Measurements from ENCODE around the gene TEX261.
A peak's percentile ranks its signal among the peaks of the same experiment; 100 is the strongest.

Gene TEX261

DNA sequence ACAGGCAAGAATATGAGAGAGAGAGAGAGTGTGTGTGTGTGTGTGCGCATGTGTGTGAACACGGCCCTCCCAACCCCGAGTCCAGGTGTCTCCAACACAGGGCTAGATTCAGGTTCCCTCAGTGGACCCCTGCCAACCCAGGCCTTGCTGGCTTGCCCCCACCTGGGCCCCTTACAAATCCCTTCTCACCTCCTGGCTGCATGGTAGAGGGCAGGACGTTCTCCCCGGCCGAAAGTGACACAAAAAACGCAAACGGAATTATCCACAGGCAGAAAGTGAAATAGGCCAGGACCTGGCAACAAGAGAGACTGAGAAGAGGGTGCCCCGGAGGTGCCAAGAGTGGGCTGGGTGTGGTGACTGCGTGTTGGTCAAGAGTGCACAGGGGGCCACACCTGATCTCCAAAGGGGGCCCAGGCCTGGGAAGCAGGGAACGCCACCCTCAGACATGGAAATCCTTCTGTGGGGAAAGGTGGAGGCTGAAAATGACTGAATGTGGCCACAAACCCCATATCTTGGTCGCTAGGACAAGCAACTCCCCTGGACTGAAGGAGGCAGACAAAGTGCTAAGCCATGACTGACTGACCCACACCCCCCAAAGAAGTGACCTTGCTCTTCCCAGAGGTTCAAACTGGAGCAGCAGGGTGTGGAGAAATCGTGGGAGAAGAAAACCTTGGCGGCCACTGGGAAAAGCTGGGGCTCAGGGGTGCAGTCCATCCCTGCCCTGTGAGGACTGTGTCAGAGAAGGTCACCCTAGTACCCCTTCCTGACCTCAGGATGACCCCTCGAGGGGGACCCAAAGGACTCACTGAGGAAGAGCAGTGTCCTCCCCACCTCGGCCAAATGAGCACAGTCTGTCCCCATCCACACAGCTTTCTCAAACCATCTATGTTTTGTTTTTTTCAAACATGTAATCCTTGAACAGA lies 5.7 kb downstream of the TEX261 start:
- no peak for FAIRE-seq
- TF ChIP-seq POLR2AphosphoS5 (IDR thresholded peaks at IDR 0.05; ENCODE audit: low read depth, low read length), result no peak
- no peak for TF ChIP-seq TAF1 (IDR thresholded peaks at IDR 0.05; ENCODE audit: low read depth, low read length)
- no peak for TF ChIP-seq POU2F2 (IDR thresholded peaks at IDR 0.05; ENCODE audit: low read depth, low read length)
- TF ChIP-seq SPI1 (IDR thresholded peaks at IDR 0.05; ENCODE audit: low read depth, low read length), result no peak
- no peak for TF ChIP-seq POLR2A (IDR thresholded peaks at IDR 0.05; ENCODE audit: low read depth, low read length)
- no peak for TF ChIP-seq PAX5 (IDR thresholded peaks at IDR 0.05; ENCODE audit: insufficient read depth, low read length, severe bottlenecking)

DNA sequence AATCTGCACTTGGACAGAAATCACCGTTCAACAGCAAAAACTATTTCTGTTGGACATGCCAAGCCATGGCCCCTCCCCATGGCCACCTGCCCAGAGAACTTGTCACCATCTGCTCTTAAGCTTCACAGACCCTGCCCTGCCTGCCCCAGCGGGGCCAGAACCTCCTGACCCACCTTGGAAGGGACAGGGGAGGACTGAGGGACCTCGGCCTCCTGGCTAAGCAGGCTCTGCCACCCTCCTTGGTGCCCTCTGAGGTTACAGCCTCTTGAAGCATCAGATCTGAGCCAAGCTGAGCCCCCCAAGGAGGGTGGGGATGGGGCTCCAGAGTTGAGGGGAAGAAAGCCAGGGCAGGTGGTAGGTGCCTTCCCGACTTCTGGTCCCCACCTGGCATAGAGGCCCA lies 6.5 kb downstream of the TEX261 start:
- TF ChIP-seq PAX5 (IDR thresholded peaks at IDR 0.05; ENCODE audit: insufficient read depth, low read length, severe bottlenecking) (no peak), SPI1 (IDR thresholded peaks at IDR 0.05; ENCODE audit: low read depth, low read length) (no peak), POLR2A (IDR thresholded peaks at IDR 0.05; ENCODE audit: low read depth, low read length) (no peak), POU2F2 (IDR thresholded peaks at IDR 0.05; ENCODE audit: low read depth, low read length) (no peak), POLR2AphosphoS5 (IDR thresholded peaks at IDR 0.05; ENCODE audit: low read depth, low read length) (no peak), TAF1 (IDR thresholded peaks at IDR 0.05; ENCODE audit: low read depth, low read length) (no peak)
- DNase-seq (ENCODE audit: insufficient read length, low spot score) (no peak), FAIRE-seq (no peak)

More for the DNA sequence above, 5.7 kb downstream of the TEX261 start:
- no peak for DNase-seq (ENCODE audit: insufficient read length, low spot score)

DNA sequence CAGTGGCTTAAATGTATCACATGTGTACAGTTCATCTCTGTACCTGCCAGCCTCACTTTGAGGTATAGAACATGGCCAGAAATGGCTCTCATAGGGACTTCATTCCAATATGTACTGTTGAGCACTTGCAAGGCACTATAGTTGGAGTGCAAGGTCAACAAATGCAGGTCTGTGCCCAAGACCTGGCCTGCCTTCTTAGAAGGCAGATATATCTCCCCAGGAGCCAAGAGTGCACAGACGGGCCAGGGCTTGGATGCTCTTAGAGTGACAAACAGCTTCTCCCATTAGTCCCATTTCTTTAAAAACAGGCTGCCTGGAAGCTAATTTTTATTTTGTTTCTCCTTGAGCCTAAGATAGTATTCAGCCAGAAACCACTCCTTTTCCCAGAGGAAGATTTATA lies 7.3 kb downstream of the TEX261 start:
- no peak for FAIRE-seq
- no peak for DNase-seq (ENCODE audit: insufficient read length, low spot score)
- TF ChIP-seq POLR2AphosphoS5 (IDR thresholded peaks at IDR 0.05; ENCODE audit: low read depth, low read length) (no peak), SPI1 (IDR thresholded peaks at IDR 0.05; ENCODE audit: low read depth, low read length) (no peak), POU2F2 (IDR thresholded peaks at IDR 0.05; ENCODE audit: low read depth, low read length) (no peak), PAX5 (IDR thresholded peaks at IDR 0.05; ENCODE audit: insufficient read depth, low read length, severe bottlenecking) (no peak), POLR2A (IDR thresholded peaks at IDR 0.05; ENCODE audit: low read depth, low read length) (no peak), TAF1 (IDR thresholded peaks at IDR 0.05; ENCODE audit: low read depth, low read length) (no peak)

DNA sequence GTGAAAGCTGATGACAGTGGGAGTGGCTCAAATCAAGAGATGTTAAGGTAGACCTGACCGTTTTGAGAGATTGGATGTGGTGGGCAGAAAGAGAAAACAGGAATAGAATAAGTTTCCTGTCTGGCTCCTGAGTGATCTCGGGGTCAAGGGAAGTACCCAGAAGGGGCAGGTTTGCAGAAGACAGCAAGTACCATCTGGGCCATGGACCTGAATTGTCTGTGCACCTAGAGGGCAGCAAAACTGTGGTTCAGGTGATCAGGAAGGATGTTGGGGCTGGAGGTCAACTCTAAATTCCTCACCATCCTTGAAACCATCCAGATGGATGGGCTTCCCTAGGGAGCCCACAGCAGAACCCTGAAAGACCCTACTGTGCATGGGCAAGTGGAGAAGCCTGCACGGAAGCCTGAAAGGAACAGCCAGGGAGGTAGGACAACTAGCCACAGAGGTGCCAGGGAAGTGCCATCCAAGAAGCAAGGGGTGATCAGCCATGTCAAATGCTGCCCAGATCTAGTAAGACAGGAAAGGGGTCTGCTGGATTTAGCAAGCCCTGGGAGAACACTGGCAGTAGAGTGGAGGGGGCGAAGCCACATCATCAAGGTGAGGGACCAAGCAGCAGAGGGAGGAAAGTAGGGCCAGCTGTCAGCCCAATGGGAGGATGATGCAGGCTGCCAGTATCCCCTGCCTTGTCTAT lies 8.0 kb downstream of the TEX261 start:
- FAIRE-seq (no peak), DNase-seq (ENCODE audit: insufficient read length, low spot score) (no peak)
- TF ChIP-seq POU2F2 (IDR thresholded peaks at IDR 0.05; ENCODE audit: low read depth, low read length) (no peak), PAX5 (IDR thresholded peaks at IDR 0.05; ENCODE audit: insufficient read depth, low read length, severe bottlenecking) (no peak), TAF1 (IDR thresholded peaks at IDR 0.05; ENCODE audit: low read depth, low read length) (no peak), POLR2AphosphoS5 (IDR thresholded peaks at IDR 0.05; ENCODE audit: low read depth, low read length) (no peak), POLR2A (IDR thresholded peaks at IDR 0.05; ENCODE audit: low read depth, low read length) (no peak), SPI1 (IDR thresholded peaks at IDR 0.05; ENCODE audit: low read depth, low read length) (no peak)

DNA sequence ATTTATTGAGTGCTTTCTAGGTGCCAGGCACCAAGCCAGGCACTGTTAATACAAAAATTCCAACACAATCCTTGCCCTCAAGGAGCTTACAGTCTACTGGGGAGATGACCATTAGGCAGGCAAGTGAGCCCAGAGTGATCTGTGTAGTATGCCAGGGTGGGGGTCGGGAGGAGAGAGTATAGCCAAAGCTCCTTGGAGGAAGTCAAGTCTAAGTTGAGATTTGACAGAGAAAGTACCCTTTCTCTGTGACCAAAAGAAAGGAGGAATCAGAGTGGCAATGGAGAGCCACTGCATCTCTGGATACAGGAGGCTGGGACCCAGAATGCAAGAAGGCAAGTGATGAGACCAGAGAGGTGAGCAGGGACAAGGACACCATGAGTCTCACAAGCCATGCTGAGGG lies 8.7 kb downstream of the TEX261 start:
- TF ChIP-seq SPI1 (IDR thresholded peaks at IDR 0.05; ENCODE audit: low read depth, low read length) (no peak), PAX5 (IDR thresholded peaks at IDR 0.05; ENCODE audit: insufficient read depth, low read length, severe bottlenecking) (no peak), POLR2AphosphoS5 (IDR thresholded peaks at IDR 0.05; ENCODE audit: low read depth, low read length) (no peak), POLR2A (IDR thresholded peaks at IDR 0.05; ENCODE audit: low read depth, low read length) (no peak), POU2F2 (IDR thresholded peaks at IDR 0.05; ENCODE audit: low read depth, low read length) (no peak), TAF1 (IDR thresholded peaks at IDR 0.05; ENCODE audit: low read depth, low read length) (no peak)
- FAIRE-seq, result no peak
- no peak for DNase-seq (ENCODE audit: insufficient read length, low spot score)

DNA sequence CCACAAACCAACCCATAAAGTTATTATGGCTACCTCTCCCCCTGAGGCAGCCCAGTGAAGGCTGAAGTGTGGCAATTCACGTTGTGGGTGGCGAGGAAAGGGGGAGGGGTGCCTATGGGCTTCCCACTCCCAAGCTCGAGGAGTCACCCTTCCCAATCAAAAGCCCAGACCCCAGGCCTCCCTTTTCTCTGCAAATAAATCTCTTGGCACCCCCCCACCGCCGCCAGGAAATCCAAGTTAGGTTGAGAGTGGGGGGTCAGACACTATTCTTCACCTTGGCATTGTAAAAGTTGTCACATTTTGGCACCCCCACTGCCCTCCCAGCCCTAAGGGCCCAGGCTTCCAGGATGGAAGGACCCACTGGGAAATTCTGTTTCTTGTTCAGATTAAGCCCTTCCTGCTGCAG lies 9.4 kb downstream of the TEX261 start:
- no peak for TF ChIP-seq TAF1 (IDR thresholded peaks at IDR 0.05; ENCODE audit: low read depth, low read length)
- no peak for DNase-seq (ENCODE audit: insufficient read length, low spot score)
- no peak for FAIRE-seq

DNA sequence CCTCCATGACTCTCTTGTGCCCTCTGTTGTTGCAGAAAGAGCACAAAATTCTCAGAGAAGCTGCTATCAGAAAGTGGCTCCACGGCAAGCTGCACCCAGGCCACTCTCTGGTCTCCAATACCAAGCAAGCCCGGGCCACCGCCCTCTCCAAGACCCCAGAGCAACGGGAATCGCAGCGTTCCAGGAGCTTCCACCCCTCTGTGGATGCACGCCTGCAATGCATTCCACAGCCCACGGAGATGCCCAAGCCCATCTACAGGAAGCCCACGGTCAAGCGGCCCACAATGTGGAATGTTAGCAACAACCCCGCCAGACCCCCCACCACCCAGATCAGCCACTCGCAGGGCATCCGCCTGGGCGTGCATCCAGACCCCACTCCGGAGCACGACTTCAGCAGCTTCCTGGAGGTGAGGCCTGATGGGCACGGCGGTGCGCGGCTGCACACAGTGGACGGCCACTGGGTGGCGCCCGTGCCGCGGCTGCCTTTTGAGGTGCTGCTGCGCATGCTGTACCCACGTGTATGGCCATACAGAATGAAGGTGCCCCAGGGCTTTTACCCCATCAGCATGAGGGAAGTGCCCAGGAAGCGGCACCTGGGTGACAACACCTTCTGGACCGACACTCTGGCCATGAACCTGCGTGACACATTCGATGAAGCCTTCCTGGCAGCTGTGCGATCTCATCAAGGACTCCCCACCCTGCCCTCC lies 9.9 kb downstream of the TEX261 start:
- peak; percentile 90 for DNase-seq (ENCODE audit: insufficient read length, low spot score)
- no peak for TF ChIP-seq SPI1 (IDR thresholded peaks at IDR 0.05; ENCODE audit: low read depth, low read length)
- peak; percentile 69 for TF ChIP-seq PAX5 (IDR thresholded peaks at IDR 0.05; ENCODE audit: insufficient read depth, low read length, severe bottlenecking)
- no peak for TF ChIP-seq POLR2AphosphoS5 (IDR thresholded peaks at IDR 0.05; ENCODE audit: low read depth, low read length)
- TF ChIP-seq POU2F2 (IDR thresholded peaks at IDR 0.05; ENCODE audit: low read depth, low read length), result no peak
- FAIRE-seq, result peak; percentile 98

- no peak for DNase-seq (ENCODE audit: insufficient read length, low spot score)
- FAIRE-seq, result no peak
- no peak for TF ChIP-seq SPI1 (IDR thresholded peaks at IDR 0.05; ENCODE audit: low read depth, low read length)
- TF ChIP-seq POLR2AphosphoS5 (IDR thresholded peaks at IDR 0.05; ENCODE audit: low read depth, low read length), result no peak
- no peak for TF ChIP-seq PAX5 (IDR thresholded peaks at IDR 0.05; ENCODE audit: insufficient read depth, low read length, severe bottlenecking)
- no peak for TF ChIP-seq POLR2A (IDR thresholded peaks at IDR 0.05; ENCODE audit: low read depth, low read length)
- TF ChIP-seq POU2F2 (IDR thresholded peaks at IDR 0.05; ENCODE audit: low read depth, low read length), result no peak
Measured at GRCh38 chr2:70984228-70984575, 10.5 kb downstream of the TEX261 start.

DNA sequence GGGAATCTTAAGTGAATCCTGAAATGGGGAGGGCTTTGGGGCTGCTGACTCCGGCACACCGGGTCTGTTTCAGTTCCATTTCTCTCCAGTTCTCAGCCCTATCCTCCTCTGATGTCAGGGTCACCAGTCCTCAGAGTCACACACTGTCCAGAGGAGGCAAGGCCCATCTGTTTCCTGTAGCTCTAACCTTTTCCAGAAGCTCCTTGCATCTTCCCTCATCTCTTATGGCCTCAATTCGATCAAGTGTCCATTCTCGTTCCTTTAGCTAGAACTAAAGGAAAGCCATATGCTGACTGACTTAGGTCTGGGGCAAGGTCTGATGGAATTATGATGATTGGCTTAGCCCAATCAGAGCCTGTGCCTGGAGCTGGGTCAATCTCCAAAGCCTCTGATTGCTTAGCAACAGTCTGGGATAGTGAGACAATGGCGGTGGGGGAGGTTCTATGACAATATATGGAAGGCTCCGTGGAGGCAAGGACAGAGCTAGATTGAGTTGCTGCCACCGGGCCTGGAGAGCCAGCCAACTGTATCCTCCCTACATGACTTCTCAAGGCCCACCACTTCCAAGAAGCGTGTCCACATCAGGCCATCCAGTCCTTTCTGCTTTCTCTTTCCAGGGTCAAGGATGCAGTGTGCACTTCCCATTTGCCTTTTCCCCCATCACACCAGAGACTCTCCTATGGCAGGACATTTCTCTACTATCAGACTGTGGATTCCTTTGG lies 11.0 kb downstream of the TEX261 start:
- TF ChIP-seq TAF1 (IDR thresholded peaks at IDR 0.05; ENCODE audit: low read depth, low read length) (no peak), PAX5 (IDR thresholded peaks at IDR 0.05; ENCODE audit: insufficient read depth, low read length, severe bottlenecking) (no peak), POU2F2 (IDR thresholded peaks at IDR 0.05; ENCODE audit: low read depth, low read length) (no peak), POLR2A (IDR thresholded peaks at IDR 0.05; ENCODE audit: low read depth, low read length) (no peak), POLR2AphosphoS5 (IDR thresholded peaks at IDR 0.05; ENCODE audit: low read depth, low read length) (no peak), SPI1 (IDR thresholded peaks at IDR 0.05; ENCODE audit: low read depth, low read length) (no peak)
- no peak for DNase-seq (ENCODE audit: insufficient read length, low spot score)
- FAIRE-seq, result no peak
